Endothelial cell of umbilical vein (primary cell): ENCODE data around the gene GPR162. TPM values are rescaled to one million over a fixed set of nuclear protein-coding genes. Genes with fewer than 3 reads are reported as not detected.

Source experiments
- BruUV-seq: library from RNA; stranded (reverse); fragments of 400-500 nt; replicated peaks from 2 replicates; lab custom pipeline; 2021; lab: Mats Ljungman, UMichigan
- CTCF ChIA-PET: fragments of 300-600, 350-600 bp; sonication (Branson Sonifier 250); formaldehyde crosslinking; loops from one replicate; lab custom pipeline; 2021; ENCODE audit warnings: antibody characterized with exemption, inconsistent platforms; lab: Charles Lee
- POLR2A ChIA-PET: fragments of 300-600, 350-600 bp; sonication (Branson Sonifier 250); formaldehyde crosslinking; loops from one replicate; lab custom pipeline; 2021; ENCODE audit warnings: antibody characterized with exemption, inconsistent platforms; lab: Charles Lee
- DNase-seq: peaks from one replicate; pipeline ENCODE4 v3.0.0-alpha.2; 2011; ENCODE audit warnings: low read depth, low spot score
- FAIRE-seq: peaks from 2 replicates; lab custom pipeline; 2011; peaks lifted over from hg19 to GRCh38; lab: Jason Lieb, UNC
- H2AFZ ChIP-seq: 2 replicates; pipeline ENCODE4 v1.6.0; 2012; ENCODE audit warnings: low read depth, low read length, control low read depth, inconsistent platforms
- H3K27ac ChIP-seq: 2 replicates; pipeline ENCODE4 v1.5.1; 2011; ENCODE audit warnings: low read depth, mild to moderate bottlenecking, control low read depth, low read length, moderate library complexity; ENCODE audit not compliant: insufficient read depth
- H3K27me3 ChIP-seq, 2 experiments: 2 replicates each; pipeline versions ENCODE4 v1.6.0 to v1.6.1; 2011; ENCODE audit warnings: low read length in 2 of 2, mixed read lengths in 1 of 2; ENCODE audit not compliant: control insufficient read depth in 2 of 2, insufficient read depth in 2 of 2
- H3K36me3 ChIP-seq, 2 experiments: 2 replicates in 1 of 2; 3 replicates in 1 of 2; pipeline ENCODE4 v1.5.1; 2011; ENCODE audit warnings: low read length in 2 of 2, mild to moderate bottlenecking in 1 of 2, moderate library complexity in 1 of 2; ENCODE audit not compliant: control insufficient read depth in 2 of 2, insufficient read depth in 2 of 2; ENCODE audit errors: extremely low read depth in 1 of 2
- H3K4me1 ChIP-seq: 3 replicates; pipeline ENCODE4 v1.5.1; 2011; ENCODE audit warnings: mild to moderate bottlenecking, low read length; ENCODE audit not compliant: control insufficient read depth, insufficient read depth; ENCODE audit errors: extremely low read depth
- H3K4me2 ChIP-seq: 2 replicates; pipeline ENCODE4 v1.6.1; 2011; ENCODE audit warnings: low read length, control low read depth, mixed read lengths; ENCODE audit not compliant: insufficient read depth
- H3K4me3 ChIP-seq, 3 experiments: fragments of 200-600 bp in 1 of 3; sonication (generic), shearing (Covaris generic) in 1 of 3; replicated peaks in 1 of 3; 2 replicates each; pipeline ENCODE4 v1.5.1; 2011 to 2016; ENCODE audit warnings: control low read depth in 3 of 3, low read length in 3 of 3, mild to moderate bottlenecking in 2 of 3, inconsistent platforms in 1 of 3, low read depth in 1 of 3, moderate library complexity in 1 of 3; ENCODE audit not compliant: insufficient read depth in 1 of 3
- H3K79me2 ChIP-seq: 2 replicates; pipeline ENCODE4 v1.6.0; 2012; ENCODE audit warnings: low read length, inconsistent platforms; ENCODE audit not compliant: control insufficient read depth, insufficient read depth
- H3K9ac ChIP-seq: replicated peaks from 2 replicates; pipeline ENCODE3; 2011; ENCODE audit warnings: low read length, control low read depth; ENCODE audit not compliant: insufficient read depth; ENCODE audit errors: extremely low read depth
- H3K9me1 ChIP-seq: replicated peaks from 3 replicates; pipeline ENCODE4 v1.6.0; 2011; ENCODE audit warnings: mild to moderate bottlenecking, low read length; ENCODE audit not compliant: control insufficient read depth, insufficient read depth; ENCODE audit errors: extremely low read depth
- H3K9me3 ChIP-seq: replicated peaks from 2 replicates; pipeline ENCODE4 v1.5.1; 2012; ENCODE audit warnings: low read length, inconsistent platforms; ENCODE audit not compliant: control insufficient read depth, insufficient read depth
- H4K20me1 ChIP-seq: replicated peaks from 2 replicates; pipeline ENCODE3; 2011; ENCODE audit warnings: mild to moderate bottlenecking, low read length; ENCODE audit not compliant: control insufficient read depth, insufficient read depth; ENCODE audit errors: extremely low read depth
- CTCF ChIP-seq, 2 donors: IDR thresholded peaks; 1 replicate in 1 of 2; 2 replicates in 1 of 2; pipeline ENCODE4 v1.5.1; 2011; ENCODE audit warnings: low read length in 2 of 2, mild to moderate bottlenecking in 2 of 2, moderate library complexity in 2 of 2, control low read depth in 1 of 2, inconsistent platforms in 1 of 2, low read depth in 1 of 2; ENCODE audit not compliant: insufficient read depth in 1 of 2; ENCODE audit errors: extremely low read depth in 1 of 2
- EZH2 ChIP-seq: IDR thresholded peaks from 2 replicates; pipeline ENCODE4 v1.6.1; 2012; ENCODE audit warnings: borderline replicate concordance, low read depth, mild to moderate bottlenecking, moderate library complexity, low read length, inconsistent platforms; ENCODE audit not compliant: severe bottlenecking
- FOS ChIP-seq: IDR thresholded peaks from 2 replicates; pipeline ENCODE4 v1.6.1; 2011; ENCODE audit warnings: mild to moderate bottlenecking, low read length, moderate library complexity, borderline replicate concordance; ENCODE audit not compliant: insufficient read depth
- GATA2 ChIP-seq: IDR thresholded peaks from 2 replicates; pipeline ENCODE4 v1.7.0; 2011; ENCODE audit warnings: low read depth, mild to moderate bottlenecking, moderate library complexity, mixed read lengths, low read length; ENCODE audit not compliant: insufficient read length, insufficient read depth
- JUN ChIP-seq: IDR thresholded peaks from 2 replicates; pipeline ENCODE4 v1.6.1; 2011; ENCODE audit warnings: borderline replicate concordance, low read depth; ENCODE audit not compliant: insufficient read length, insufficient read depth
- MAX ChIP-seq: IDR thresholded peaks from 2 replicates; pipeline ENCODE4 v1.6.1; 2011; ENCODE audit not compliant: insufficient read depth, insufficient read length
- MYC ChIP-seq: IDR thresholded peaks from one replicate; pipeline ENCODE4 v1.6.1; 2011; ENCODE audit warnings: mild to moderate bottlenecking, low read depth, low read length
- POLR2A ChIP-seq: IDR thresholded peaks from 2 replicates; pipeline ENCODE4 v1.6.1; 2012; ENCODE audit warnings: low read depth, mild to moderate bottlenecking, control low read depth, low read length
- POLR2AphosphoS5 ChIP-seq: IDR thresholded peaks from 2 replicates; pipeline ENCODE4 v1.6.1; 2012; ENCODE audit warnings: low read depth, mild to moderate bottlenecking, control low read depth, low read length, moderate library complexity; ENCODE audit not compliant: insufficient read depth
- dilution Hi-C: fragments of 300-500 bp; cut with MboI; formaldehyde crosslinking; loops from one replicate; pipeline ENCODE4 v1.15.0; 2019; ENCODE audit warnings: low sequenced_read_pairs; ENCODE audit not compliant: extremely low pct_ligation_motif_present
- intact Hi-C: fragments of 100-400 bp; cut with micrococcal nuclease; formaldehyde crosslinking; loops from one replicate; pipeline ENCODE4 v1.10.0; 2022
- polyA plus RNA-seq, 4 experiments: library from polyadenylated mRNA; depleted of rRNA in 3 of 4; stranded (reverse) in 3 of 4; unstranded in 1 of 4; fragments of >200 nt; gene quantifications; 2 replicates each; pipeline versions ENCODE4 v1.2.1 to v1.2.3, GENCODE V29; 2011 to 2012; ENCODE audit warnings: missing spikeins in 1 of 4
- total RNA-seq: library from RNA; stranded (reverse); gene quantifications from 2 replicates; pipeline ENCODE4 v1.2.3, GENCODE V29; 2021

GPR162 gene
- total and polyA plus RNA-seq, 2 donors (not counting 3 experiments of a cell fraction or from before 2014, with no cell fraction given) = 9.7 to 13.7 TPM

- H3K27ac ChIP-seq = no peak overlapping the region
- no peaks in the 10 kb centered on the region for H3K9me1 ChIP-seq
- dilution Hi-C loops = no loop called here
- ChIA-PET CTCF (interaction anchor here (1.0 to 1.6 kb wide), 3 partner anchors 12 to 100 kb away, joined by 3 to 4 read pairs (median 3); partner anchors contain the start of gene SPSB2), POLR2A (no interaction called here)
- H3K27me3 ChIP-seq = no peaks in the 10 kb centered on the region
- TF ChIP-seq EZH2 = no peak
- TF ChIP-seq MYC = no peak
- no peak for TF ChIP-seq JUN
- no peak for TF ChIP-seq POLR2AphosphoS5
- no peak for TF ChIP-seq FOS
- TF ChIP-seq CTCF (IDR thresholded peaks at IDR 0.05; ENCODE audit: extremely low read depth in 1 of 2, insufficient read depth in 1 of 2, low read depth in 1 of 2, low read length in 2 of 2) = no peak
- no peak for TF ChIP-seq MAX
- TF ChIP-seq POLR2A = no peak
- TF ChIP-seq GATA2 = no peak
- no peak for FAIRE-seq
- H2AFZ ChIP-seq = no peak overlapping the region
- peaks cover 4 to 54% of the 10 kb centered on the region in 2 experiments for H3K36me3 ChIP-seq
- no peaks in the 10 kb centered on the region for H4K20me1 ChIP-seq
- no peaks in the 10 kb centered on the region for H3K9me3 ChIP-seq
- DNase-seq = no peak
- no peak overlapping the region for H3K4me2 ChIP-seq
- H3K9ac ChIP-seq = no peak overlapping the region
- H3K4me1 ChIP-seq = peaks cover 1% of the 10 kb centered on the region
- intact Hi-C loops = no loop called here
- no peaks in the 10 kb centered on the region for H3K79me2 ChIP-seq
- BruUV-seq = no TSS peak
- no peak overlapping the region for H3K4me3 ChIP-seq
Observed at GRCh38 chr12:6836851-6837250, 15.2 kb downstream of the GPR162 start.
